ENCODE measurements around the gene SGMS1.
A peak's percentile ranks its signal among the peaks of the same experiment; 100 is the strongest.
"Not testable (repeated sequence)": the region's sequence is repeated elsewhere in the genome, so short reads cannot be mapped to it uniquely, and the experiment has no call there.

Gene SGMS1

DNA sequence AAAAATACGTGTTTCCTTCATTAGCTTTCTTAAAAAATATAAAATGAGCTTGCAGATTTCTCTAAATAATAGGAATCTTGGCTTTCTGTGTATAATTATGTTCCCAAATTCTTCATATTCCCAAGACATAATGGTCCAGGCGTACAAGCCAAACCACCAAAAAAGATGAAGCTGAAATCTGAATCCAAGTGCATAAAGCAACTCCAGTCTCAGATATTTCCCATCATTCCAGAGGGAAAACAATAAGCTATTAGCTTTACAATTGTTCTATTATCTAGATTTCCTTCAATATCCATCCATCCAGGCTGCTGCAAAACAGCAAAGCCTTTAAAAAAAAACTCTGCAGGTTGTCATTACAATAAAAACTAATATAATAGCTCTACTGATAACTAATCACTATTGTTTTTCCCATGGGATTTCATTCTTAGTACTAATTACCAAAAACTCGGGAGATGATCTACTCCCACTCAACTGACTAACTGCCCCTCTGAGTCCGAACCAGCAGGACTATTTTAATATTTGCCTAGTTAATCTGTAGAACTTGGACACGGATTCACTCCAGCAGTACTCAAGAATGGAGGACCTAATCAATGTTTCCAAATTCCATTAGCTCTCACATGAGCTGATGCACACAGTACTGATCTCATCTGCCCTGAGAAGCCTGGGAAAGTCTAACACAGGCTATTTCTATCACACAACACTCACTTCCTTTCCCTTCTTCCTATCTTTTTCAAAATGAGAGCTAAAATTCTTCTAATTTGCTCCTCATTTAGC is 263.5 kb downstream of the SGMS1 start:
- no peak overlapping the region for H3K4me3 ChIP-seq (ENCODE audit: low read depth, low read length)

DNA sequence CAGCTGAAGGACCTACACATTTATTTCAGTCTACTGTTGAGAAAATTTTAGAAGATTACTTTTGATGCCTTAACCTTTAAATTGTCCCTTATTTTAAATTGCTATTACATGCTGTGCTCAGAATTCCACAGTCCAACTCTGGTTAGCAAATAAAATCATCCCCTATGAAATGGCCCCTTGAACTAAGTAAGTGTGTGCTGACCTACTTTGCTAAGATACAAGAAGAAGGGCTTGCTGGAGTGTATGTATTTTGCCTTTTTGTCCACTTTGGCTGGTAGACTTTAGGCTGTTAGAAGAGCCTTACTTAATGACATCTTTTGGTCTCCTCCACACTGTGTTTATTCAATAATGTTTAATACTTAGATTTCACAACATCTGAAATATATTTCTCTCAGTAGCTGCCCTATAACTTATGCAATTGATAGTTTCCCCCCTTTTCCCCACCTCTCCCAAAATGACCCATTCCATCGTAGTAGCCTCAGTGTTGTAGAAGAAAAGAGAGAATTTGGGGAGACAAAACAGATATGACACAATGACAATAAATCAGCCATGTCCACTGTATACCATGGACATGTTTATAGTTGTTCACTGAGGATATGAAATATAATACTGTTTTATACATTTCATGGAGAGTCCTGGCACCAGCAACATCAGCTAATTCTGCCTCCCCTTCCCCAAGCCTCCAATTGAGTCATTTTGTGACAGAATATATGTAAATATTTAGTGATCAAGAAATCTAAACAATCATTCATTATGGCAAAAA is 264.6 kb downstream of the SGMS1 start:
- H3K4me3 ChIP-seq (ENCODE audit: low read depth, low read length), result no peak overlapping the region
- TF ChIP-seq, protein P1, sequence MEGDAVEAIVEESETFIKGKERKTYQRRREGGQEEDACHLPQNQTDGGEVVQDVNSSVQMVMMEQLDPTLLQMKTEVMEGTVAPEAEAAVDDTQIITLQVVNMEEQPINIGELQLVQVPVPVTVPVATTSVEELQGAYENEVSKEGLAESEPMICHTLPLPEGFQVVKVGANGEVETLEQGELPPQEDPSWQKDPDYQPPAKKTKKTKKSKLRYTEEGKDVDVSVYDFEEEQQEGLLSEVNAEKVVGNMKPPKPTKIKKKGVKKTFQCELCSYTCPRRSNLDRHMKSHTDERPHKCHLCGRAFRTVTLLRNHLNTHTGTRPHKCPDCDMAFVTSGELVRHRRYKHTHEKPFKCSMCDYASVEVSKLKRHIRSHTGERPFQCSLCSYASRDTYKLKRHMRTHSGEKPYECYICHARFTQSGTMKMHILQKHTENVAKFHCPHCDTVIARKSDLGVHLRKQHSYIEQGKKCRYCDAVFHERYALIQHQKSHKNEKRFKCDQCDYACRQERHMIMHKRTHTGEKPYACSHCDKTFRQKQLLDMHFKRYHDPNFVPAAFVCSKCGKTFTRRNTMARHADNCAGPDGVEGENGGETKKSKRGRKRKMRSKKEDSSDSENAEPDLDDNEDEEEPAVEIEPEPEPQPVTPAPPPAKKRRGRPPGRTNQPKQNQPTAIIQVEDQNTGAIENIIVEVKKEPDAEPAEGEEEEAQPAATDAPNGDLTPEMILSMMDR (conservative IDR thresholded peaks at IDR 0.05; ENCODE audit: low read depth, low read length), result no peak
- no peak for DNase-seq (ENCODE audit: low read depth)

More for the DNA sequence above, 263.5 kb downstream of the SGMS1 start:
- TF ChIP-seq, protein P1 (conservative IDR thresholded peaks at IDR 0.05; ENCODE audit: low read depth, low read length), result no peak
- DNase-seq (ENCODE audit: low read depth), result peak; percentile 54

DNA sequence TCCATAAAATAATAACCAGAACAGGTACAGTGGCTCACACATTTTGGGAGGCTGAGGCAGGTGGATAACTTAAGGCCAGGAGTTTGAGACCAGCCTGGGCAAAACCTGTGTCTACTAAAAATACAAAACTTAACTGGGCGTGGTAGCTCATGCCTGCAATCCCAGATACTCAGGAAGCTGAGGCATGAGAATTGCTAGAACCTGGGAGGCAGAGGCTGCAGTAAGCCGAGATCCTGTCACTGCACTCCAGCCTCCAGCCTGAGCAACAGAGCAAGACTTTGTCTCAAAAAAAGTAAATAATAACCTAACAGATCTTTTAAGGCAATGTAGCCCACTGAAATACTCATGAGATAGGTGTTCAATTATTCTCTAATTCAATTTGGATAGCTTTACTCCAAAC is 265.3 kb downstream of the SGMS1 start:
- H3K4me3 ChIP-seq (ENCODE audit: low read depth, low read length), result no peak overlapping the region
- no peak for DNase-seq (ENCODE audit: low read depth)
- TF ChIP-seq, protein P1 (conservative IDR thresholded peaks at IDR 0.05; ENCODE audit: low read depth, low read length), result no peak

DNA sequence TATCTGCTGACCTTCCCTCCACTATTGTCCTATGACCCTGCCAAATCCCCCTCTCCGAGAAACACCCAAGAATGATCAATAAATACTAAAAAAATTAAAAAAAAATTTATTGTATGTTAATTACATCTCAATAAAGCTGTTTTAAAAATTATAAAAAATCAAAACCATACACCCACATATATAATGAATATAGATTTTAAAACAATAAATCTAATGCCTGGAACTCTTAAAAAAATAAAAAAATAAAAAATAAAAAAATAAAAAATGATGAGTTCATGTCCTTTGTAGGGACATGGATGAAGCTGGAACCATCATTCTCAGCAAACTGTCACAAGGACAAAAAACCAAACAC is 267.3 kb downstream of the SGMS1 start:
- DNase-seq (ENCODE audit: low read depth); H3K4me3 ChIP-seq (ENCODE audit: low read depth, low read length): not testable (repeated sequence)

DNA sequence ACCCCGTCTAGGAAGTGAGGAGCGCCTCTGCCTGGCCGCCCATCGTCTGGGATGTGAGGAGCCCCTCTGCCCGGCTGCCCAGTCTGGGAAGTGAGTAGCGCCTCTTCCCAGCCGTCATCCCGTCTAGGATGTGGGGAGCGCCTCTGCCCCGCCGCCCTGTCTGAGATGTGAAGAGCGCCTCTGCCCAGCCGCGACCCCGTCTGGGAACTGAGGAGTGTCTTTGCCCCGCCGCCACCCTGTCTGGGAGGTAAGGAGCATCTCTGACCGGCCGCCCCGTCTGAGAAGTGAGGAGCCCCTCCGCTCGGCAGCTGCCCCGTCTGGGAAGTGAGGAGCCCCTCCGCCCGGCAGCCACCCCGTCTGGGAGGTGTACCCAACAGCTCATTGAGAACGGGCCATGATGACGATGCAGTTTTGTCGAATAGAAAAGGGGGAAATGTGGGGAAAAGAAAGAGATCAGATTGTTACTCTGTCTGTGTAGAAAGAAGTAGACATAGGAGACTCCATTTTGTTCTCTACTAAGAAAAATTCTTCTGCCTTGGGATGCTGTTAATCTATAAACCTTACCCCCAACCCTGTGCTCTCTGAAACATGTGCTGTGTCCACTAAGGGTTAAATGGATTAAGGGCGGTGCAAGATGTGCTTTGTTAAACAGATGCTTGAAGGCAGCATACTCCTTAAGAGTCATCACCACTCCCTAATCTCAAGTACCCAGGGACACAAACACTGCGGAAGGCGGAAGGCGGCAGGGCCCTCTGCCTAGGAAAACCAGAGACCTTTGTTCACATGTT is 267.9 kb downstream of the SGMS1 start:
- not testable (repeated sequence) for DNase-seq (ENCODE audit: low read depth); H3K4me3 ChIP-seq (ENCODE audit: low read depth, low read length)

DNA sequence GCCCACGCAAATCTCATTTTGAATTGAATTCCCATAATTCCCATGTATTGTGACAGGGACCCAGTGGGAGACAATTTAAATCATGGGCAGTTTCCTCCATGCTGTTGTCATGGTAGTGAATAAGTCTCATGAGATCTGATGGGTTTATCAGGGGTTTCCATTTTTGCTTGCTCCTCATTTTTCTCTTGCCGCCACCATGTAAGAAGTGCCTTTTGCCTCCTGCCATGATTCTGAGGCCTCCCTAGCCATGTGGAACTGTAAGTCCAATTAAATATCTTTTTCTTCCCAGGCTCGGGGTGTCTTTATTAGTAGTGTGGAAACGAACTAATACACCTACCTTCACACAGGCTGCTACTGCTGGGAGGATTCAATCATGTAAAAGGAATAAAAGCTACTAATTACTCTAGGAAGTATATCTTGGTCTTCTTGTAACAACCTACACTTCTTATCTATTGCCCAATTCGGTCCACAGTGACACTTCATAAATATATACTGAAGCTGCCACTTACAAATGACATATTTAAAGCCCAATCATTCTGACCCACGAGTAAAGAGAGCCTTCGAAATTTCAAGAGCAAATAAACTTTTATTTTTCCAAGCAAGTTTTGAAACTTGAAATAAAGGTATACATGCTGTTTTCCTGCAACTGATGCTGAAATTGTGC is 272.1 kb downstream of the SGMS1 start:
- H3K4me3 ChIP-seq (ENCODE audit: low read depth, low read length), result no peak overlapping the region
- TF ChIP-seq, protein P1 (conservative IDR thresholded peaks at IDR 0.05; ENCODE audit: low read depth, low read length), result no peak
- no peak for DNase-seq (ENCODE audit: low read depth)

DNA sequence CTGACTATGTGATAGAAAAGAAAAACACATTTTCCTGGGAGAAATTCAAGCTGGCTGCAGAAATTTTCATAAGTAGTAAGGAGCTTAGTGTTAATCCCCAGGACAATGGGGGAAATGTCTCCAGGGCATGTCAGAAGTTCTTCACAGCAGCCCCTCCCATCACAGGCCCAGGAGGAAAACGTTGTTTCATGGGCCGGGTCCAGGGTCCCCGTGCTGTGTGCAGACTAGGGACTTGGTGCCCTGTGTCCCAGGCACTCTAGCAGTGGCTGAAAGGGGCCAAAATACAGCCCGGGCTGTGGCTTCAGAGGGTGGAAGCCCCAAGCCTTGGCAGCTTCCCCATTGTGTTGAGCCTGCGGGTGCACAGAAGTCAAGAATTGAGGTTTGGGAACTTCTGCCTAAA is 273.4 kb downstream of the SGMS1 start:
- TF ChIP-seq, protein P1 (conservative IDR thresholded peaks at IDR 0.05; ENCODE audit: low read depth, low read length), result no peak
- H3K4me3 ChIP-seq (ENCODE audit: low read depth, low read length), result no peak overlapping the region
- DNase-seq (ENCODE audit: low read depth), result no peak
